Astrocyte (in vitro differentiated cells and primary cell): ENCODE data around the gene WDR13.

Source experiments
- EZH2 ChIP-seq: IDR thresholded peaks from 2 replicates; pipeline ENCODE4 v1.6.1; 2012; ENCODE audit warnings: mild to moderate bottlenecking, low read length, inconsistent platforms; ENCODE audit not compliant: insufficient read depth
- TF ChIP-seq, protein P1 (sequence below): IDR thresholded peaks from 2 replicates; pipeline ENCODE4 v1.5.1; 2011; ENCODE audit warnings: low read depth, mild to moderate bottlenecking, inconsistent platforms, low read length, moderate library complexity; ENCODE audit not compliant: insufficient read depth

GRCh38 chrX:48645669-48646068 is 48.4 kb downstream of the WDR13 start:
- TF ChIP-seq, protein P1, sequence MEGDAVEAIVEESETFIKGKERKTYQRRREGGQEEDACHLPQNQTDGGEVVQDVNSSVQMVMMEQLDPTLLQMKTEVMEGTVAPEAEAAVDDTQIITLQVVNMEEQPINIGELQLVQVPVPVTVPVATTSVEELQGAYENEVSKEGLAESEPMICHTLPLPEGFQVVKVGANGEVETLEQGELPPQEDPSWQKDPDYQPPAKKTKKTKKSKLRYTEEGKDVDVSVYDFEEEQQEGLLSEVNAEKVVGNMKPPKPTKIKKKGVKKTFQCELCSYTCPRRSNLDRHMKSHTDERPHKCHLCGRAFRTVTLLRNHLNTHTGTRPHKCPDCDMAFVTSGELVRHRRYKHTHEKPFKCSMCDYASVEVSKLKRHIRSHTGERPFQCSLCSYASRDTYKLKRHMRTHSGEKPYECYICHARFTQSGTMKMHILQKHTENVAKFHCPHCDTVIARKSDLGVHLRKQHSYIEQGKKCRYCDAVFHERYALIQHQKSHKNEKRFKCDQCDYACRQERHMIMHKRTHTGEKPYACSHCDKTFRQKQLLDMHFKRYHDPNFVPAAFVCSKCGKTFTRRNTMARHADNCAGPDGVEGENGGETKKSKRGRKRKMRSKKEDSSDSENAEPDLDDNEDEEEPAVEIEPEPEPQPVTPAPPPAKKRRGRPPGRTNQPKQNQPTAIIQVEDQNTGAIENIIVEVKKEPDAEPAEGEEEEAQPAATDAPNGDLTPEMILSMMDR: no peak
- no peak for TF ChIP-seq EZH2
